ENCODE results near the gene C9orf85.

DNA sequence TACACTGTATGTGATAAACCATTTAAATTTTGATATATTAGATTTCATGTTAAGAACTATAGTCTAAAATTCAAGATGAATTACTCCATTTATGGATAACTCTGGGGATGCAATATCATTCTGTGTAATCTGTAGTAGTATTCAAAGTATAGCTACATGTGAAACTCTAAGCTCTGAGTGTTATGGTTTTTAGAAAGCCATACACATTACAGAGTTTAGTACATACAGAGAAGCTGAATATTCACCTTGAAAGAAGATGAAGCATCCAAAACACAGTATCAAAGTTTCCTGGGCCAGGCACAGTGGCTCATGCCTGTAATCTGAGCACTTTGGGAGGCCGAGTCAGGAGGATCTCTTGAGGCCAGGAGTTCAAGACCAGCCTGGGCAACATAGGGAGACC is 25.4 kb upstream of the C9orf85 start:
- TF ChIP-seq CTCF (IDR thresholded peaks at IDR 0.05): no peak
- TF ChIP-seq EP300 (IDR thresholded peaks at IDR 0.05): no peak
